SK-N-MC (cell line): ENCODE results near the gene HNF1A.

Experiments
- EZH2 ChIP-seq: fragments of 200-600 bp; sonication (generic); IDR thresholded peaks from one replicate; pipeline ENCODE4 v1.6.1; 2017; ENCODE audit warnings: antibody characterized with exemption
- FOXP2 ChIP-seq: optimal IDR thresholded peaks from 2 replicates; pipeline ENCODE3; 2011; ENCODE audit warnings: mild to moderate bottlenecking, moderate library complexity; ENCODE audit not compliant: insufficient read depth; ENCODE audit errors: extremely low read length, control extremely low read depth
- POLR2AphosphoS5 ChIP-seq: IDR thresholded peaks from 2 replicates; pipeline ENCODE4 v1.6.1; 2012; ENCODE audit warnings: mild to moderate bottlenecking, low read depth, low read length, borderline replicate concordance

DNA sequence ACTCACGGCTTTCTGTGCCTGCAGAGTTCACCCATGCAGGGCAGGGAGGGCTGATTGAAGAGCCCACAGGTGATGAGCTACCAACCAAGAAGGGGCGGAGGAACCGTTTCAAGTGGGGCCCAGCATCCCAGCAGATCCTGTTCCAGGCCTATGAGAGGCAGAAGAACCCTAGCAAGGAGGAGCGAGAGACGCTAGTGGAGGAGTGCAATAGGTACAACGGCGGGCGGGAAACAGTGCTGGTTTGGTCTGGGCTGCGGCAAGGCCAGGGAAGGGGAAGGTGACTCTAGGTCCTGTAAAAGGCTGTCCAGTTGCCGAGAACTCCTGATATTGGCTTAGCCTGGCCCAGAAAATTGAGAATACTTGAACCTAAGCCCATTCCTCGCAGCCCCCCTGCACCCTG is 15.2 kb downstream of the HNF1A start:
- TF ChIP-seq EZH2 (no peak), POLR2AphosphoS5 (no peak), FOXP2 (no peak)
